B cell (primary cell): ENCODE measurements around the gene C22orf31. TPM values are rescaled to one million over a fixed set of nuclear protein-coding genes. Genes with fewer than 3 reads are reported as not detected.

Experiments
- ATAC-seq: fragments of 200-7000 bp; cut with Tn5 transposase; one replicate; pipeline ENCODE4 v1.10.0; 2021; ENCODE audit warnings: low read depth, mild to moderate bottlenecking, moderate number of reproducible peaks, moderate library complexity
- CTCF ChIA-PET: fragments of 350-600 bp; sonication (Branson Sonifier 250); formaldehyde crosslinking; loops from one replicate; lab custom pipeline; 2021; ENCODE audit warnings: antibody characterized with exemption, inconsistent platforms; lab: Charles Lee
- POLR2A ChIA-PET: fragments of 350-600 bp; sonication (Branson Sonifier 250); formaldehyde crosslinking; loops from one replicate; lab custom pipeline; 2021; ENCODE audit warnings: antibody characterized with exemption; lab: Charles Lee
- DNase-seq: peaks from one replicate; pipeline ENCODE4 v3.0.0; 2013
- H2AFZ ChIP-seq: 2 replicates; pipeline ENCODE4 v1.6.1; 2012; ENCODE audit warnings: mild to moderate bottlenecking, low read depth, low read length; ENCODE audit not compliant: insufficient read depth, poor library complexity, severe bottlenecking
- H3K27ac ChIP-seq, 2 donors: 1 replicate in 1 of 2; 2 replicates in 1 of 2; pipeline ENCODE4 v1.5.1; 2012 to 2013; ENCODE audit warnings: low read length in 2 of 2, mild to moderate bottlenecking in 2 of 2, moderate library complexity in 1 of 2
- H3K27me3 ChIP-seq, 4 experiments: fragments of 200-600 bp in 1 of 4; sonication (generic) in 1 of 4; replicated peaks in 1 of 4; 1 replicate in 2 of 4; 2 replicates in 2 of 4; pipeline versions ENCODE4 v1.6.1 to v1.7.0; 2013 to 2016; ENCODE audit warnings: low read length in 3 of 4, mild to moderate bottlenecking in 2 of 4, mixed read lengths in 1 of 4, moderate library complexity in 1 of 4; ENCODE audit not compliant: insufficient read depth in 4 of 4, control insufficient read depth in 3 of 4; ENCODE audit errors: control extremely low read depth in 1 of 4
- H3K36me3 ChIP-seq, 2 experiments: replicated peaks in 1 of 2; 1 replicate in 1 of 2; 2 replicates in 1 of 2; pipeline versions ENCODE4 v1.6.1 to v1.7.1; 2013; ENCODE audit warnings: low read length in 1 of 2; ENCODE audit not compliant: insufficient read depth in 2 of 2, control insufficient read depth in 1 of 2; ENCODE audit errors: control extremely low read depth in 1 of 2, extremely low read depth in 1 of 2
- H3K4me1 ChIP-seq, 2 donors: fragments of 200-600 bp in 1 of 2; sonication (generic) in 1 of 2; 1 replicate in 1 of 2; 2 replicates in 1 of 2; pipeline versions ENCODE4 v1.5.1 to v1.6.1; 2013 to 2017; ENCODE audit warnings: low read length in 2 of 2; ENCODE audit not compliant: control insufficient read depth in 2 of 2, insufficient read depth in 2 of 2
- H3K4me2 ChIP-seq: replicated peaks from 2 replicates; pipeline ENCODE3; 2012; ENCODE audit warnings: mild to moderate bottlenecking, low read depth, low read length; ENCODE audit not compliant: poor library complexity, severe bottlenecking
- H3K4me3 ChIP-seq, 5 experiments: fragments of 200-600 bp in 1 of 5; sonication (generic) in 1 of 5; 1 replicate in 3 of 5; 2 replicates in 2 of 5; pipeline versions ENCODE4 v1.5.1 to v1.7.0; 2011 to 2016; ENCODE audit warnings: low read length in 4 of 5, mild to moderate bottlenecking in 4 of 5, low read depth in 2 of 5, control low read depth in 1 of 5, moderate library complexity in 1 of 5; ENCODE audit not compliant: insufficient read depth in 1 of 5; ENCODE audit errors: control extremely low read depth in 1 of 5, extremely low read depth in 1 of 5
- H3K79me2 ChIP-seq: fragments of 200-600 bp; sonication (generic); one replicate; pipeline ENCODE4 v1.6.0; 2016; ENCODE audit warnings: low read length; ENCODE audit not compliant: control insufficient read depth, insufficient read depth
- H3K9ac ChIP-seq: fragments of 200-600 bp; sonication (generic); 2 replicates; pipeline ENCODE4 v1.6.1; 2017; ENCODE audit warnings: mild to moderate bottlenecking, low read length, moderate library complexity
- H3K9me3 ChIP-seq, 3 donors: one replicate each; pipeline versions ENCODE4 v1.6.1 to v1.7.1; 2013; ENCODE audit warnings: low read length in 2 of 3; ENCODE audit not compliant: control insufficient read depth in 2 of 3, insufficient read depth in 1 of 3; ENCODE audit errors: control extremely low read depth in 1 of 3
- H4K20me1 ChIP-seq: 2 replicates; pipeline ENCODE4 v1.6.0; 2012; ENCODE audit warnings: mild to moderate bottlenecking, low read length; ENCODE audit not compliant: insufficient read depth, control insufficient read depth, poor library complexity, severe bottlenecking
- H3K27ac Mint-ChIP-seq: one replicate; pipeline ENCODE4 v1.8.0; 2021; ENCODE audit warnings: mixed read lengths
- H3K27me3 Mint-ChIP-seq: one replicate; pipeline ENCODE4 v1.8.0; 2021; ENCODE audit warnings: mixed read lengths
- H3K4me1 Mint-ChIP-seq: one replicate; pipeline ENCODE4 v1.8.0; 2021; ENCODE audit warnings: mixed read lengths
- H3K4me3 Mint-ChIP-seq: one replicate; pipeline ENCODE4 v1.8.0; 2021; ENCODE audit warnings: mixed read lengths
- H3K9me3 Mint-ChIP-seq: one replicate; pipeline ENCODE4 v1.8.0; 2022; ENCODE audit warnings: mixed read lengths; ENCODE audit not compliant: insufficient read depth
- EZH2 ChIP-seq: IDR thresholded peaks from 2 replicates; pipeline ENCODE4 v1.6.1; 2012; ENCODE audit warnings: borderline replicate concordance, low read depth, mild to moderate bottlenecking, moderate library complexity, low read length; ENCODE audit not compliant: insufficient read depth, poor library complexity, severe bottlenecking
- WGBS: methylation state at CpG from one replicate; pipeline ENCODE4 v1.1.5; 2013; ENCODE audit warnings: missing lambda C conversion rate; ENCODE audit not compliant: insufficient coverage; 5-methylcytosine and 5-hydroxymethylcytosine counted together
- intact Hi-C: fragments of 100-400 bp; cut with micrococcal nuclease; formaldehyde crosslinking; loops from one replicate; pipeline ENCODE4 v1.10.0; 2022
- polyA plus RNA-seq: library from polyadenylated mRNA; depleted of rRNA; stranded (reverse); fragments of >200 nt; gene quantifications from 2 replicates; pipeline ENCODE4 v1.2.3, GENCODE V29; 2012
- total RNA-seq, 2 donors: library from RNA; stranded (reverse); fragments of 120-200 nt in 1 of 2; gene quantifications; 1 replicate in 1 of 2; 2 replicates in 1 of 2; pipeline versions ENCODE4 v1.2.3 to v1.2.4, GENCODE V29; 2013 to 2022
- TF ChIP-seq, protein P1 (sequence below): fragments of 200-600 bp; IDR thresholded peaks from one replicate; pipeline ENCODE4 v1.8.0; 2022; ENCODE audit warnings: antibody characterized with exemption, mild to moderate bottlenecking

C22orf31 gene
- total and polyA plus RNA-seq, 2 donors (not counting 1 experiment from before 2014, with no cell fraction given) = not detected

DNA sequence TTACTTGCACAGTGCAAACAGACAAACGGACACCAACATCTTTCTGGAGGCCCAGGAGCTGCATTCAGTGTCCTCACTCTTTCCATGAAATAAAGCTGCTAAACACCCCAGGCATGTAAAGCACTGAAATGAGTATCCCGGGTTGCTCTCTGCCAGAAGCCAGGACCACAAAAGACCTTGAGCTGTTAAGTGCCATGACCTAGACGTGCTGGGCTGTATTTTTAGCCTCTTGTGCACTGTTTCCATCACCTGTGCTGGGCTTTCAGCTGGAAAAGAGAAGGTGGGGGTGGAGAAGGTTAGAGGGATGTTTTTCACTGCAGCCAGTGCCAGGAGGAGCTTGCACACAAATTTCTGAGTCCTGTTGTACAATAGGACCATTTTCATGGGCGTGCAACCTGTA lies 7.8 kb upstream of the C22orf31 start:
- no peak for DNase-seq
- ATAC-seq = no peak
- Histone ChIP-seq H3K27me3 (peaks cover 0 to 51% (median 24%) of the 10 kb centered on the region in 4 experiments), H3K9ac (no peak overlapping the region), H3K27ac (no peak overlapping the region), H3K4me1 (peaks cover 27 to 33% of the 10 kb centered on the region in 2 donors), H4K20me1 (no peaks in the 10 kb centered on the region), H2AFZ (no peak overlapping the region), H3K4me3 (no peak overlapping the region), H3K9me3 (peaks cover 0 to 18% (median 0%) of the 10 kb centered on the region in 3 donors), H3K4me2 (no peak overlapping the region), H3K79me2 (no peaks in the 10 kb centered on the region), H3K36me3 (no peaks in the 10 kb centered on the region)
- Mint-ChIP-seq H3K9me3 (no peaks in the 10 kb centered on the region), H3K27me3 (peaks cover 42% of the 10 kb centered on the region), H3K4me1 (peaks cover 33% of the 10 kb centered on the region), H3K27ac (no peak overlapping the region), H3K4me3 (no peak overlapping the region)
- 76% methylated on average over 3 of the region's 4 CpGs for WGBS
- TF ChIP-seq EZH2 = no peak
- intact Hi-C loops = no loop called here
- POLR2A ChIA-PET = no interaction called here
- CTCF ChIA-PET = no interaction called here

DNA sequence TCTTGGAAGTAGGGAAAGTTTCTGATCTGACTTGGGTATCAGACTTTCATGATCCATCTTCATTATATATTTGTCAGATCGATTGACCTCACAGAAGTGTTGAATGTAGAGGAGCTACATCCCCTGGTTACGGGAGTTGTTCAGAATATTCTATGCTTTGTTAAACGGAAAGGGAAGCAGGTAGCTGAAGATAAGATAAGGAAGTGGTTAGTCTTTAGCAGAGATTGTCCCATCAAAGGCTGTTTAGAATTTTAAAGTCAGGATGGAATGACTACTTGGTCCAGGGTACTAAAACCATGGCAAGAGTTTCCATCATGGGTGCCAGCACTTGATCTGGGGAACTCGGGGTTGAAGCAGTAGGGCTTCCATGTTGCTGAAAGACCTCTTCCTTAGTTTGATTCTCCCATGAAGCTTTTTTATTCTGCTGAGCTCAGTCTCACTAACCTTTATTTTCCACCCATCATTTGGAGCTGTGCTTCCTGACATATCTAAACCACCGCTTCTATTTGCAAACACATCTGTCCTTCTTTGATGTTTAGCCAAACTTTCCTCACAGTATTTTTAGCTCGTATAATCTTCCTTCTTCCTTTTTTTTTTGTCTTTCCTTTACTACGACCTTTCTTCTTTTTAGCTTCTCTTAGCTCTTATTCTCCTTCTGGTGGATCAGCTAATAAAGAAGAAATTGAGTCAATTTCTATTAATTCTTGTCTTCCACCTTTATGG lies 4.0 kb upstream of the C22orf31 start:
- no peaks in the 10 kb centered on the region for H3K79me2 ChIP-seq
- no peaks in the 10 kb centered on the region for H3K36me3 ChIP-seq
- peaks cover 0 to 7% of the 10 kb centered on the region in 2 donors for H3K4me1 ChIP-seq
- ChIA-PET POLR2A (no interaction called here), CTCF (interaction anchor here (0.5 to 1.6 kb wide), 2 partner anchors 25 to 1282 kb away, joined by 3 to 5 read pairs; no protein-coding TSS in a partner anchor)
- H3K4me3 ChIP-seq = no peak overlapping the region
- TF ChIP-seq, protein P1, sequence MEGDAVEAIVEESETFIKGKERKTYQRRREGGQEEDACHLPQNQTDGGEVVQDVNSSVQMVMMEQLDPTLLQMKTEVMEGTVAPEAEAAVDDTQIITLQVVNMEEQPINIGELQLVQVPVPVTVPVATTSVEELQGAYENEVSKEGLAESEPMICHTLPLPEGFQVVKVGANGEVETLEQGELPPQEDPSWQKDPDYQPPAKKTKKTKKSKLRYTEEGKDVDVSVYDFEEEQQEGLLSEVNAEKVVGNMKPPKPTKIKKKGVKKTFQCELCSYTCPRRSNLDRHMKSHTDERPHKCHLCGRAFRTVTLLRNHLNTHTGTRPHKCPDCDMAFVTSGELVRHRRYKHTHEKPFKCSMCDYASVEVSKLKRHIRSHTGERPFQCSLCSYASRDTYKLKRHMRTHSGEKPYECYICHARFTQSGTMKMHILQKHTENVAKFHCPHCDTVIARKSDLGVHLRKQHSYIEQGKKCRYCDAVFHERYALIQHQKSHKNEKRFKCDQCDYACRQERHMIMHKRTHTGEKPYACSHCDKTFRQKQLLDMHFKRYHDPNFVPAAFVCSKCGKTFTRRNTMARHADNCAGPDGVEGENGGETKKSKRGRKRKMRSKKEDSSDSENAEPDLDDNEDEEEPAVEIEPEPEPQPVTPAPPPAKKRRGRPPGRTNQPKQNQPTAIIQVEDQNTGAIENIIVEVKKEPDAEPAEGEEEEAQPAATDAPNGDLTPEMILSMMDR = no peak
- no peak for TF ChIP-seq EZH2
- H2AFZ ChIP-seq = no peak overlapping the region
- no peaks in the 10 kb centered on the region for H3K9me3 Mint-ChIP-seq
- H3K27me3 ChIP-seq = peaks cover 0 to 23% (median 6%) of the 10 kb centered on the region in 4 experiments
- H3K4me1 Mint-ChIP-seq = peaks cover 11% of the 10 kb centered on the region
- no peak overlapping the region for H3K4me3 Mint-ChIP-seq
- intact Hi-C loops = no loop called here
- WGBS = 31% methylated on average over 4 of the region's 7 CpGs
- H3K27me3 Mint-ChIP-seq = peaks cover 53% of the 10 kb centered on the region
- no peak overlapping the region for H3K9ac ChIP-seq
- DNase-seq (no peak), ATAC-seq (no peak)
- no peaks in the 10 kb centered on the region for H4K20me1 ChIP-seq
- no peak overlapping the region for H3K27ac ChIP-seq
- no peaks in the 10 kb centered on the region for H3K9me3 ChIP-seq
- H3K4me2 ChIP-seq = no peak overlapping the region
- H3K27ac Mint-ChIP-seq = no peak overlapping the region
